Esophagus muscularis mucosa (tissue), 4 donors: Measurements from ENCODE around the gene LFNG. TPM values are rescaled to one million over a fixed set of nuclear protein-coding genes. Genes with fewer than 3 reads are reported as not detected.

ENCODE experiments used
- DNase-seq: peaks from one replicate; pipeline ENCODE4 v3.0.0-alpha.2; 2017; ENCODE audit errors: extremely low spot score
- H3K27ac ChIP-seq, 4 donors: fragments of 200-600 bp; sonication (generic); replicated peaks in 1 of 4; 1 replicate in 3 of 4; 2 replicates in 1 of 4; pipeline ENCODE4 v1.5.1; 2016 to 2019; ENCODE audit warnings: mild to moderate bottlenecking in 1 of 4
- H3K27me3 ChIP-seq, 4 donors: fragments of 200-600 bp; sonication (generic); one replicate each; pipeline versions ENCODE4 v1.5.1 to v1.6.0; 2016 to 2019
- H3K36me3 ChIP-seq, 4 donors: fragments of 200-600 bp; sonication (generic); one replicate each; pipeline ENCODE4 v1.5.1; 2016 to 2019
- H3K4me1 ChIP-seq, 4 donors: fragments of 200-600 bp; sonication (generic); one replicate each; pipeline ENCODE4 v1.5.1; 2016 to 2019
- H3K4me3 ChIP-seq, 4 donors: fragments of 200-600 bp; sonication (generic); 1 replicate in 2 of 4; 2 replicates in 2 of 4; pipeline ENCODE4 v1.5.1; 2016 to 2019; ENCODE audit warnings: mild to moderate bottlenecking in 4 of 4, moderate library complexity in 1 of 4
- H3K9me3 ChIP-seq, 4 donors: fragments of 200-600 bp; sonication (generic); 1 replicate in 3 of 4; 2 replicates in 1 of 4; pipeline ENCODE4 v1.5.1; 2016 to 2019
- EP300 ChIP-seq: sonication (generic); formaldehyde crosslinking; IDR thresholded peaks from one replicate; pipeline ENCODE4 v1.6.1; 2017; ENCODE audit warnings: antibody characterized with exemption
- POLR2A ChIP-seq: fragments of 450-650 bp; IDR thresholded peaks from one replicate; pipeline ENCODE4 v1.6.1; 2017; ENCODE audit warnings: antibody characterized with exemption, moderate library complexity, mild to moderate bottlenecking, low read depth
- POLR2AphosphoS5 ChIP-seq, 2 donors: sonication (generic); formaldehyde crosslinking; IDR thresholded peaks; one replicate each; pipeline ENCODE4 v1.6.1; 2017; ENCODE audit warnings: antibody characterized with exemption in 2 of 2
- WGBS: methylation state at CpG from one replicate; pipeline ENCODE4 v1.1.5; 2018; 5-methylcytosine and 5-hydroxymethylcytosine counted together
- intact Hi-C: fragments of 100-400 bp; cut with DNase I; formaldehyde crosslinking; loops from one replicate; pipeline ENCODE4 v1.15.1; 2023
- total RNA-seq, 4 donors: library from RNA; depleted of rRNA; stranded (reverse); fragments of >200 nt; gene quantifications; one replicate each; pipeline versions ENCODE4 v1.1.0 to v1.2.1, GENCODE V29; 2016
- TF ChIP-seq, protein P1 (sequence below), 3 experiments: fragments of 200-600 bp in 2 of 3; fragments of 450-650 bp in 1 of 3; sonication (generic) in 2 of 3; IDR thresholded peaks; one replicate each; pipeline ENCODE4 v1.5.1; 2017 to 2019; ENCODE audit warnings: antibody characterized with exemption in 3 of 3, mild to moderate bottlenecking in 2 of 3, moderate library complexity in 1 of 3

Gene LFNG
- total RNA-seq, 4 donors from 2014 or later = 6.1 to 10.7 (median 8.3) TPM

DNA sequence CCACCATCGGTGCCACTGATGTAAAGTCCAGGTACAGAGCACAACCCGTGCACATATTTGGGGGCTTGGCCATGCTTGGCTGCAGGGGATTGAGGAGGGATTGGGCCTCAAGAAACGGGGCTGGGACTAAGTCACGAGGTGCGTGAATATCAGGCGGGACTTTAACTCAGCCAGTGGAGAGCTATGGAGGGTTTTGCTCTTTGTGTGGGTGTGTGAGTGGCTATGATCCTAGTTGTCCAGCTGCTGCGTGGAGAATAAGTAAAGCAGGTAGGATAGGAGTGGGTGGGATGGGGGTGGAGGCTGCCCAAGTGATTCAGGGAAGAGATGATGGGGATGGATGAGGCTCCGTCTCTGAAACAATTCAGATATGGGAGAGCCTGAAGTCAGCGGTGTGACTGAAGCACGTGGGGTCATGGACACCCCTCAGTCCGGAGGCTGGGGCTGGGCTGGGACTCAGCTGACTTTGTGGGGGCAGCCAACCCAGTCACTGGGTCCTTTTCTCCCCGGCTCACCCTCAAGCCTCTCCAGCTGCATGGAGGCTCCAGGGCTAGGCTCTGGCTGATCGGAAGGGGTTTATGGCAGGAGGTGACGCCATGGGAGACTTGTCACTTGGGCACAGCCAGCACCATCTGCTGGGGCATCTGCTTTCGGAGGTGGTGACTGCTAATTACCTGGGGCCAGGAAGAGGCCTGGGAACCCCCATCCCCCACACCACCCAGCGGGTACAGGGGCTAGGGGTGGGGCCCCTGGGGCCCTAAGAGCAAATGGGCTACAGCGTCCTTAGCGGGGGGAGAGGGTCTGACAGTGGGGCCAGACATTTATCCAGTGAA, 1.7 kb upstream of the LFNG start:
- no peaks in the 10 kb centered on the region for H3K9me3 ChIP-seq
- H3K4me3 ChIP-seq = no peak overlapping the region
- WGBS = 62% methylated on average over 15 of the region's 18 CpGs
- no peaks in the 10 kb centered on the region for H3K36me3 ChIP-seq
- H3K27me3 ChIP-seq = peaks cover 0 to 46% (median 23%) of the 10 kb centered on the region in 4 donors
- H3K27ac ChIP-seq = no peak overlapping the region
- TF ChIP-seq POLR2A (no peak), EP300 (no peak), POLR2AphosphoS5 (IDR thresholded peaks at IDR 0.05) (no peak)
- TF ChIP-seq, protein P1, sequence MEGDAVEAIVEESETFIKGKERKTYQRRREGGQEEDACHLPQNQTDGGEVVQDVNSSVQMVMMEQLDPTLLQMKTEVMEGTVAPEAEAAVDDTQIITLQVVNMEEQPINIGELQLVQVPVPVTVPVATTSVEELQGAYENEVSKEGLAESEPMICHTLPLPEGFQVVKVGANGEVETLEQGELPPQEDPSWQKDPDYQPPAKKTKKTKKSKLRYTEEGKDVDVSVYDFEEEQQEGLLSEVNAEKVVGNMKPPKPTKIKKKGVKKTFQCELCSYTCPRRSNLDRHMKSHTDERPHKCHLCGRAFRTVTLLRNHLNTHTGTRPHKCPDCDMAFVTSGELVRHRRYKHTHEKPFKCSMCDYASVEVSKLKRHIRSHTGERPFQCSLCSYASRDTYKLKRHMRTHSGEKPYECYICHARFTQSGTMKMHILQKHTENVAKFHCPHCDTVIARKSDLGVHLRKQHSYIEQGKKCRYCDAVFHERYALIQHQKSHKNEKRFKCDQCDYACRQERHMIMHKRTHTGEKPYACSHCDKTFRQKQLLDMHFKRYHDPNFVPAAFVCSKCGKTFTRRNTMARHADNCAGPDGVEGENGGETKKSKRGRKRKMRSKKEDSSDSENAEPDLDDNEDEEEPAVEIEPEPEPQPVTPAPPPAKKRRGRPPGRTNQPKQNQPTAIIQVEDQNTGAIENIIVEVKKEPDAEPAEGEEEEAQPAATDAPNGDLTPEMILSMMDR (IDR thresholded peaks at IDR 0.05) = no peak
- no peak for DNase-seq
- intact Hi-C loops = no loop called here
- peaks cover 26 to 46% (median 41%) of the 10 kb centered on the region in 4 donors for H3K4me1 ChIP-seq

DNA sequence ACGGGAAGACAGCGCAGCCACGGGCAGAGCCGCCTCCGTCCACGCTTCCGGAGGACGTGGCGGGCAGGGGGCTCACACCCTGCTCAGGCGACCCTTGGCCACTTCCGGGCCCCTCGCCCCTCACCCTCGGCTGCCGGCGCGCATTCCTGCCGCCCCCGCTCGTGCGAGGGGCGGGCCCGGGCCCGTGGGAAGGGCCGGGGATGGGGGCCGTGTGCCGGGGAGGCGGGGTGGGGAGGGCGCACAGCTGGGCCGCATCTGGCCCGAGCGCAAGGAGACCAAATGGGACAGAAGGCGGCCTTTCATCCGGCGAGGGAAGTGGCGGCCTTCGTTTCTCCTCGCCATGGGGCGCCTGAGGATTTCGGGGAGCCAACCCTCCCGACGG, 846 bp upstream of the LFNG start:
- H3K36me3 ChIP-seq = no peaks in the 10 kb centered on the region
- 20% methylated on average over 11 of the region's 41 CpGs for WGBS
- H3K27ac ChIP-seq = peak overlapping the region in 1 of 4 donors; percentile 54
- no peak for DNase-seq
- H3K4me3 ChIP-seq = peak overlapping the region; percentile 62 to 71 (median 64)
- H3K4me1 ChIP-seq = peaks cover 35 to 54% (median 48%) of the 10 kb centered on the region in 4 donors
- intact Hi-C loops = no loop called here
- H3K9me3 ChIP-seq = no peaks in the 10 kb centered on the region
- peaks cover 0 to 55% (median 30%) of the 10 kb centered on the region in 4 donors for H3K27me3 ChIP-seq
- TF ChIP-seq, protein P1 (IDR thresholded peaks at IDR 0.05) = no peak
- no peak for TF ChIP-seq POLR2AphosphoS5 (IDR thresholded peaks at IDR 0.05)
- no peak for TF ChIP-seq POLR2A
- no peak for TF ChIP-seq EP300

DNA sequence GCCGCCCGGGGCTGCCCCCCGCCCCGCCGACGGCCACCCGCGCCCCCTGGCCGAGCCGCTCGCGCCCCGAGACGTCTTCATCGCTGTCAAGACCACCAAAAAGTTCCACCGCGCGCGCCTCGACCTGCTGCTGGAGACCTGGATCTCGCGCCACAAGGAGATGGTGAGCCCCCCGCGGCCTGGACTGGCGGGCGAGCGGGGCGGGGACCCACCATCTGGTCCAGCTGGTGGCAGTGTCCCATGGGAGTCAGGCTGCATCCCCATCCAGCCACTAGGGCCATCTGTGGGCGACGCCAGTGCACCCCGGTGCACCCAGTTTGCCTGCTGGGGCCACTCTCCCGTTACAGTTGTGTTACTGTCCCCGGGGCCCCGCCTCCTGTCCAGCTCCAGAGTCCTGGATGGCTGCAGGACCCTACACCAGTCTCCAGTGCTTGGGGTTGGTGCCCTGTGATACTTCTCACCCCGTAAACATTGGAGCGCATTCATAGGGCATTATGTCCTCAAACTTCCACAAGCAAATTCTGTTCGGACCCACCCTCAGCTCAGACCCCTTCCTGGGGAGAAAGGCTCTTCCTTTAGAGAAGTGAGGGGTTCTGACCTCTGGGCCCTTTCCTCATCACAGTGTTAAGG, 672 bp downstream of the LFNG start:
- peaks cover 0 to 2% (median under 1%) of the 10 kb centered on the region in 4 donors for H3K36me3 ChIP-seq
- H3K9me3 ChIP-seq = no peaks in the 10 kb centered on the region
- H3K27me3 ChIP-seq = peaks cover 0 to 70% (median 37%) of the 10 kb centered on the region in 4 donors
- DNase-seq = no peak
- intact Hi-C loops = no loop called here
- WGBS = 8% methylated on average over 8 of the region's 37 CpGs
- H3K4me1 ChIP-seq = peaks cover 49 to 69% (median 64%) of the 10 kb centered on the region in 4 donors
- no peak for TF ChIP-seq EP300
- TF ChIP-seq POLR2AphosphoS5 (IDR thresholded peaks at IDR 0.05) = no peak
- TF ChIP-seq, protein P1 (IDR thresholded peaks at IDR 0.05) = no peak
- TF ChIP-seq POLR2A = no peak
- peak overlapping the region; percentile 62 to 71 (median 64) for H3K4me3 ChIP-seq
- peak overlapping the region in 1 of 4 donors; percentile 6 for H3K27ac ChIP-seq

DNA sequence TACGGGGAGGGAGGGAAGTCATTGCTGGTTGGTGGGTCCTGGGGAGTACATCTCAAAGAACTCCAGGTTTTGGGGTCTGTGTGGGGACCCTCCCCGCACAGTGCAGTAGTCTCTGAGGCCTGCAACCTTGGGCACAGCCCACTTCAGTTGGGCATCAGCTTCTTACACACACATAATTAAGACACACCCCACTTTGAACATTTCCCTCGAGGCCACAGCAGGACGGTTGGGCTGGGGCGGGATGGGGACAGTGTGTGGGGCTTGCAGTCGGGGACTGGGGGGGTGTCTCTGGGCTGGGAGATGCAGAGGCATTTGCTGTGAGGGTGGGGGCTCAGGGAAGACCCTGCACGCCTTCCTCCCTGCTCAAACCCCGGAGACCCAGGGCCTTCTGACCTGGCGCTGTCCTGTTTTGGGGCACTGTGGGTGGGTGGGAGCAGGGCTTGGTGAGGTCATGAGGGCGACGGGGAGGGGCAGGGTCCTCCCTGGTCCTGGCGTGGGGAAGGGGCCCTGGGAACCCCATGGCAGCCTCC, 1.3 kb downstream of the LFNG start:
- Histone ChIP-seq H3K4me3 (peak overlapping the region; percentile 62 to 71 (median 64)), H3K4me1 (peaks cover 51 to 75% (median 69%) of the 10 kb centered on the region in 4 donors), H3K27ac (peak overlapping the region in 3 of 4 donors; percentile 23 to 56 (median 40)), H3K9me3 (no peaks in the 10 kb centered on the region), H3K36me3 (peaks cover 0 to 8% (median 5%) of the 10 kb centered on the region in 4 donors), H3K27me3 (peaks cover 0 to 76% (median 39%) of the 10 kb centered on the region in 4 donors)
- intact Hi-C loops = no loop called here
- TF ChIP-seq EP300 (no peak), POLR2AphosphoS5 (IDR thresholded peaks at IDR 0.05) (no peak), POLR2A (no peak)
- TF ChIP-seq, protein P1 (IDR thresholded peaks at IDR 0.05) = no peak
- WGBS = 31% methylated on average over 5 of the region's 12 CpGs
- no peak for DNase-seq
